ENCODE measurements around the gene WBP1L.

DNA sequence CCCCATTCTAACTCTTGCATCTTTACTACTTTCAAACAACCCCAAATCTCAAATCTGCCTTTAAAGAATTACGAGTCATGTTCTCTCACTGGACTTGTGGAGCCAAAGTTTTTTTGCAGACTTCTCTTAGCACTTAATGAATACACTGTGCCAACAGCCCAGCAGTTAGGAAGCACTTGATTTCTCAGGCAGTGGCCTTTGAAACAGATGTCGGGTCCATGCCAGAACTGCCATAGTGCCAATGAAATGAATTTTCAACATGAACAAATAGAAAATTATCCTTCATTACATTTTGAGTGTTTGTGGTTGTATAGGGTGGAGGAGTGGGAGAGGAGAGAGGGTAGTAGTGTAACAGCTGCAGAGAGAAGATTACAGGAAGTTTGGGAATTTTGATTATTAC lies 116.2 kb downstream of the WBP1L start:
- TF ChIP-seq, protein P1, sequence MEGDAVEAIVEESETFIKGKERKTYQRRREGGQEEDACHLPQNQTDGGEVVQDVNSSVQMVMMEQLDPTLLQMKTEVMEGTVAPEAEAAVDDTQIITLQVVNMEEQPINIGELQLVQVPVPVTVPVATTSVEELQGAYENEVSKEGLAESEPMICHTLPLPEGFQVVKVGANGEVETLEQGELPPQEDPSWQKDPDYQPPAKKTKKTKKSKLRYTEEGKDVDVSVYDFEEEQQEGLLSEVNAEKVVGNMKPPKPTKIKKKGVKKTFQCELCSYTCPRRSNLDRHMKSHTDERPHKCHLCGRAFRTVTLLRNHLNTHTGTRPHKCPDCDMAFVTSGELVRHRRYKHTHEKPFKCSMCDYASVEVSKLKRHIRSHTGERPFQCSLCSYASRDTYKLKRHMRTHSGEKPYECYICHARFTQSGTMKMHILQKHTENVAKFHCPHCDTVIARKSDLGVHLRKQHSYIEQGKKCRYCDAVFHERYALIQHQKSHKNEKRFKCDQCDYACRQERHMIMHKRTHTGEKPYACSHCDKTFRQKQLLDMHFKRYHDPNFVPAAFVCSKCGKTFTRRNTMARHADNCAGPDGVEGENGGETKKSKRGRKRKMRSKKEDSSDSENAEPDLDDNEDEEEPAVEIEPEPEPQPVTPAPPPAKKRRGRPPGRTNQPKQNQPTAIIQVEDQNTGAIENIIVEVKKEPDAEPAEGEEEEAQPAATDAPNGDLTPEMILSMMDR (IDR thresholded peaks at IDR 0.05; ENCODE audit: insufficient read depth, low read length, poor library complexity, severe bottlenecking): no peak
- TF ChIP-seq EZH2phosphoT487 (conservative IDR thresholded peaks at IDR 0.05; ENCODE audit: low read length): no peak

Measured in SU-DHL-6 (cell line).